Stimulated activated CD4-positive, alpha-beta T cell treated with anti-CD3 and anti-CD28 coated beads, Interleukin-12 subunit alpha, Interleukin-12 subunit beta, amount 100 ng/mL, for 24 hours (primary cell): Measurements from ENCODE around the gene ASS1.
"Not testable (repeated sequence)": the region's sequence is repeated elsewhere in the genome, so short reads cannot be mapped to it uniquely, and the experiment has no call there.

Experiments used
- DNase-seq, 2 experiments: peaks; one replicate each; pipeline ENCODE4 v3.0.0-alpha.2; 2020; ENCODE audit warnings: low read depth in 2 of 2

Gene ASS1

DNA sequence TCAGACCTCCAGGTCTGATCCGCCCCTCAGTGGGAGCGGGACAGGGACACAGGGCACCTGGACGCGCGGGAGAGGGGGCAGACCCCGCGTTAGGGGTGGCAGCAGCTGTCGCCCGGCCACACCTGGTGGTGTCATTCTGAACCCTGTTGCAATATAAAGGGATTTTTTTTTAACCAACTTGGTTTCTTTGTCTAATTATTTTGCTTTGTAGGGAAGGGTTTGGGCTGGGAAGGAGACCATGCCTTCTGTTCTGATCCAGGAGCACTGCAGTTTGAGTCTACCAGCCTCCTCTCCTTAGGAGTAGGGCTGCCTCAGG lies 10.9 kb upstream of the ASS1 start:
- no peak for DNase-seq

DNA sequence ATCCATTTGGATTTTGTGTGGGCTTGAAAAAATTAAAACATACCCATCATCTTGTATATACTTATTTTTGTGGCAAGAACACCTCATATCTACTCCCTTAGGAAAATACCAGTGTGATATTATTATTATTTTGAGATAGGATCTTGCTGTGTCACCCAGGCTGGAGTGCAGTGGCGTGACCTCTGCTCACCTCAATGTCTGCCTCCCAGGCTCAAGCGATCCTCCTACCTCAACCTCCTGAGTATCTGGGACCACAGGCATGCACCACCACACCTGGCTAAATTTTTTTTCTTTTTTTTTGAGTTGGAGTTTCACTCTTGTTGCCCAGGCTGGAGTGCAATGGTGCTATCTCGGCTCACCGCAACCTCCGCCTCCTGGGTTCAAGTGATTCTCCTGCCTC lies 10.1 kb upstream of the ASS1 start:
- not testable (repeated sequence) for DNase-seq

DNA sequence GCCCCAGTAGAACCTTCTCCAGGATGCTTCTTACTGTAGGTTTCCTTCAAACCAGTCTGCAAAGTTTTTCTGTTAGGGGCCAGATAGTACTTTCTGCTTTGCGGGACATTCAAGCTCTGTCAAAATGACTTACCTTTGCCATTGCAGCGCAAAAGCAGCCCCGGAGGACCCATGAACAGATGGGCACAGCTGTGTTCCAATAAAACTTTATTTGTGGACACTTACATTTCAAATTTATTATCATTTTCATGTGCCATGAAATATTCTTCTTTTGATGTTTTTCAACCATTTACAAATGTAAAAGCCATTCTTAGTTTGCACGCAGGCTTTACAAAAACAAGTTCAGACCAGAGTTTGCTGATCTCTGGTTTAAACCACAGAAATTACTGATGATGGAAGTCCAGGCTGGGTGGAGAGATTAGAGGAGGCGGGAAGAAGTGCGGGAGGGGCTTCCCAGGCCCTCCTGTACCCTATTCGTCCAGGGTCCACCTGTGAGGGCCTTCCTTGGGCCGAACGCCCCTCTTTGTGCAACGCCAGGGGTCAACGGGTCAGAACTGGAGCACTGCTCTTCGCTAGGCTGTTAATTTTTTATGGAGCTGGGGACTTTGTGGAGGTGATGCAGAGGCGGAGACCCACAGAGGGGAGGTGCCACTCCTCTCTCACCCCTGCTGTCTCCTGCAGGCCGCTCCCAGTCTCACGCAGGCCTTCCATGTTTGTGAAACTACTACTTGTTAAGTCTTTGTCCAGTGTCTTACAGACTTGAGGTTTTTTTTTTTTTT lies 7.6 kb upstream of the ASS1 start:
- DNase-seq, result no peak

DNA sequence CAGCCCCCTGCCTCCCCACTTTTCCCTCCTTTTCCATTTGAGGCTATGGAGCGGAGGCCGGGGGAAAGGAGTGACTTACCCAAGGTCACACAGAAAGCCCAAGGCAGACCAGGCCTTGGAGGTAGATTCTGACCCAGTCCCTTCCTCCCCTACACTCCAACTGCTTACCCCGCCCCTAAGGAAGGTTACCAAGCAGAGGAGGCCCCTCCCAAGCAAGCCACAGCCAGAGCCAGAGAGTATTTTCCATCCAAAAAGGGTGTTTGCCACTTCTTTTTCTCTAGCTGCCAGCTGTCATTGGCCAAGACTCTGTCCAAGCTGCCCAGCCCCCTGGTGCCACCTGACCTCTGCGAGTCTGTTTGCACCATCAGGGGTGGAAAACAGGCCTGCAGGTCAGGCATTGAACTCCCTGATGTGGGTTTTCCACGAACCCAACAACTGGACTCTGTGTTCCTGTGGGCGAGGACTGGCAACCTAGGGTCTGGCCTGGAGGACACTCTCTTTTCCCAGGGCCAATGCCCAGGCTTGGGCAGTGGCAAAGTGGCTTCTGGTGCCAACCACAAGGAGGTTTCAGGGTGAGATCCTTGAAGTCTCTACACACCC lies 6.3 kb upstream of the ASS1 start:
- DNase-seq, result no peak

DNA sequence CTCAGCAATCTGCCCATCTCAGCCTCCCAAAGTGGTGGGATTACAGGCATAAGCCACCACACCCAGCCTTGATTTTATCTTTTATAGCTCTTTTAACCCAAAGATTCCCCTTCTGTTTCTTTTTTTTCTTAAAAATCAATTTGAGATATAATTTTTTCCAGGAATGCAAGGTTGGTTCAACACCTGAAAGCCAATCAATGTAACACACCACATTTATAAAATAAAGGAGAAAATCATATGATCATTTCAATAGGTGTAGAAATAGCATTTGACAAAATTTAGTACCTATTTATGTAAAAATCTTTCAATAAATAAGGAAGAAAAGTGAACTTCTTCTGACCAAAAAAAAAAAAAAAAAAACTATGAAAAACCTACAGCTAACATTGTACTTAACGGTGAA lies 3.7 kb upstream of the ASS1 start:
- no peak for DNase-seq

DNA sequence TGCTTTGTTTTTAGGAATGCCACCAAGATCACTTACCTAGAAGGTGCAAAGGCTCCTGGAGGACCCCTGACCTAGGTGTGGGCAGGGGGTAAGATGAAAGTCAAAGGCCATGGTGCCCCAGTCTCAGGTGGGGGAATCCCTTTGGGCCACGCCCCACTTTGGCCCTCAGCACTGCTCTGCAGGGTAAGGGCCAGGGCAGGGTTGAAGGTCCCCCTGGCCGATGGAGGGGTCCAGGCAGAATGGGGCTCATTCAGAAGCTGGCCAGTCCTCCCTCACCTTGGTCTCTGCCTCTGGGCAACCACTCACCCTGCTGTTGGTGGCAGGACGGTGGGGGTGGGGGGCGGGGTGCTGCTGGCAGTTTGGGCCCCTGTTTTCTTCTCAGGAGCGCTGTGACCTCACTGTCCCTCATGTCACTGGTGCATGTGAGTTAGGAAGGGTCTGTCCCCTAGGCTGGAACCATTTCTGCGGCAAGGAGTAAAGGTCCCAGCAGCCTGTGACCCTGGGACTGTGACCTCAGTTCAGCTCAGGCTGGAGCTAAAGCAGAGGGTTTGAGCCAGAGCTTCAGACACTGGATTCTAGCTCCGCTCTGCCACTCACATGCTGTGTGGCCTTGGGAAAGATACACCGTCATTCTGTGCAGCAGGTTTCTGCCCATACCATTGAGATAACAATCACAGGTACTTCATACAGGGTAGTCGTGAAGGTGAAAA lies 1.9 kb upstream of the ASS1 start:
- no peak for DNase-seq

DNA sequence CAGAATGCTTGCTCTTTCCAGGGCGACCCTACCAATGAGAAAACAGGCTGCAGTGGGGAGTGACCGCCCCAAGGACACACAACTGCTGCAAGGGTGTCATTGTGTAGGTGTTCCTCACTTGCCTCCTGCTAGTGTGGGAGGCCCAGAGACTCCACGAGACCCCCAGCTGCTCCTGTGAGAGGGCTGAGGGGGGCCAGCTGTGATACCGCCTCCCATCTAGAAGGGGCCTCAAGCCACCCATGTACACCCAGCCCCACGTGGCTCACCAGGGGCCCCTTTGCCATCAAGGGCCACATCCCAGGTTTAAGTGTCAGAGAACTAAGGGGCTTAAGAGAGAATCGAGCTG lies 1.3 kb upstream of the ASS1 start:
- no peak for DNase-seq

DNA sequence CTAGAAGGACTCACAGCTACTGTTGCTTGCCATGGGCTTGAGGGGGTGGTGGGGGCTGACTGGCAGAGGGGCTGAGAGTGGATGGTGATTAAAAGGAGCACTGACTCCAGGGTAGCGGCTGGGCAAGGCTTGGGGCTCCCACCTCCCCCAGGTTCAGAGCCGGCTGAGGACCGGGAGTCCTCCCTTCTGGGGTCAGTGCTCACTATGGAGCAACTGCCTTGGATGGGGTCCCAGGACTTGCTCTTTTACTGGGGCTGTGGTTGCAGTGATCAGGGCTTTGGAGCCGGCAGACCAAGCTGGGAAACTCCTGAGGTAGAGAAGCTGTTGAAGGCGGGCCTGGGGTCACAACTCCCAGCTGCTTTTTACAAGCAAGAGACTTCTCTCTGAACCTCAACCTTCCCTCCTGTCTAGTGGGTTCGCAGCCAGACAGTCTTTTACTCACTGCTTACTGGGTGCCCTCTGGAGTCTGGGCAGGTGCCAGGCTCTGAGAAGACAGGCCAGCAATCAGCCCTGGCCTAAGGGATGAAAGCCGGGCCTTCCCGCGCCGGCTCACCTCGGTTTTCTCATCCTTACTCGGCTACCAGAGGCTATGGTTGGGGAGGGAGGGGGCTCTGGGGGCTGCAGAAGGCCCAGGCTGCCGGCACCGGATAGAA lies 795 bp upstream of the ASS1 start:
- DNase-seq, result no peak

DNA sequence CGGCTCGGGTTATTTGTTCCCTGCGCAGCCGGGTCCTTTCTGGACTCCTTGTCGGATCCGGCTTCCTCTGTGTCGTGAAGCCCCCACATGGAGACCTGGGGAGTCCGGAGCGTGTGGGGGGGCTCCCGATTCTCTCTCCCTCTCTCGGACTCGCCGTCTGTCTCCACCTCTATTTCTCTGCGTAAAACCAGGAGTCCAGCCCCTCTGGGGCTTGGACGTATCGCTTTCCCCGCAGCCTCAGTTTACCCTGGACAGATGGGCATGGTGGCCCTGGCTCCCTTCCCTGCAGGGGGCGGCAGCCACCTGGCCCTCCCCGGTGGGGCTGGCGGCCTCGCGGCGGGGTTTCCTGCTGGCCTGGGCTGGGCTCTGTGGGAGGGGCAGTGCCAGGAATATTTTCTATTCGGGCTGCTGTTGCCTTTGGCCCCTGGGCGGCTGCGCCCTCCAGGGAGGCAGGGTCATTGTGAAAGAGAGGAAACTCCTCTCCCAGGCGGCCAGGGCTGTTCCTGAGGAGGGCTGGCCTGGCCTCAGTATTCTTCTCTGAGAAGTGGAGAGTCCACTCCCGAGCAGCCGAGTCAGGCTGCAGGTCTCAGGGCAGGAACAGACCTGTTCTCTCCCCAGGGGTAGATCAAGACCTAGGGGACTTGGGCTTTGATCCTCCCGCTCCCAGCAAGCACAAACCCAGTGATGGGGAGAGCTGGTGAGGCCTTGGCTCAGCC lies 665 bp downstream of the ASS1 start:
- DNase-seq, result no peak

DNA sequence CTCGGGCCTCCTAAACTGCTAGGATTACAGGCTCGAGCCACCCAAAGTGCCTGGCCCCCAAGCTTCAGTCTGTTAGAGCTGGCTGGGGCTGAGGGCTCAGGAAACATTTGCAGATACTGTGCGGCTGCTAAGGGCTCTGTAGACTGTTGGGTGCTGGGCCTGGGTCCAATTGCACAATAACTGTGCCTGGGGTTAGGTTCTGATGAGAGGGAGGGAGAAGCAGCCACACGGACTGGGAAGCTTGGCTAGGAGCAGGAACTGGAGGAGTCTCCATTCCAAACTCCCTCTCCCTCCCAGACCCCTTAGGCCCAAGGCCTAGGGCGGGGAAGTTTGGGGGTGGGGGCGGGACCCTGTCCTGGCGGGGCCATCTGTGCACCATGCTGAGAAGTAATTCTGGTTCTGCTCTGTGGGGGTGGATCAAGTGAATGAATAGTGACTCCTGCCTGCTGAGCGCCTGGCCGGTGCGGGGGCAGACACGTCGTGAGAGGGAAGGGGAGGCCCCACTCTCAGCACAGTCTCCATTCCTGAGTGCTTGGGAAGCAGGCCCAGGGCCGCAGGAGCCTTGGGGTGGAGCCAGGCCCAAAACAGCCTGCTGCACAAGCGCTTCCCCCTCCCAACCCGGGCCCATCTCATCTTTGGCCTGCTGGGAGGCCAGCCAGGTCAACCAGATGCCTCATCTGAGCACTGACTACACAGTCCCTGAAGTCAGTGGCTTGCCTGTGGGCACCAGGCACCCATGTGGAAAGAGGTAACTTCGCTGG lies 1.5 kb downstream of the ASS1 start:
- no peak for DNase-seq

DNA sequence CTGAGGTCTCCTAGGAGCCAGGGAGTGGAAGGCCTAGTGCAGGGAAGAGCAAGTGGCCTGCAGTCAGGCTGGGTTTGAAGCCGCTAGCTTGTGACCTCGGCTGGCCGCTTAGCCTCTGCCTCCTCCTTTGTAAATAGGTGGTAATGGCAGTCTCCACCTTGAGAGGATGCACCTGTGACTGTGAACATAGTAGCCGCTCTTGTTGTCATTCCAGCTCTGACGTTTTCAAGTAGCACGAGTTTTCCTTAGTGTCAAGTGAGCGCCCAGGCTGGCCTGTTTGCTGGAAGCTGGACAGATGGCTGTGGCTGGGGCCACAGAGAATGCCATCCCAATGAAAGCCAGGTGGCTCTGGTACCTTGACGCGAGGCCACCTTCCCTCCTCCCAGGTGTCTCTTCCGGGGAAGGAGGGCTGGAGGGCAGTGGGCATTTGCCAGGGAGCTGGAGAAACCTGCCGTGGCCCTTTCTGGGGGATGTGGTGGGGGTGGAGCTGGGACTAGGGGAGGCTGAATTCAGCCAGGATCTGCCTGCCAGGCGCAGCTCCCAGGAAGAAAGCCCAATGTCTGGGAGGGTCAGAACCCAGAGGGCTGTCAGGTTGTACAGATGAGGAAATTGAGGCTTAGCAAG lies 2.5 kb downstream of the ASS1 start:
- no peak for DNase-seq

DNA sequence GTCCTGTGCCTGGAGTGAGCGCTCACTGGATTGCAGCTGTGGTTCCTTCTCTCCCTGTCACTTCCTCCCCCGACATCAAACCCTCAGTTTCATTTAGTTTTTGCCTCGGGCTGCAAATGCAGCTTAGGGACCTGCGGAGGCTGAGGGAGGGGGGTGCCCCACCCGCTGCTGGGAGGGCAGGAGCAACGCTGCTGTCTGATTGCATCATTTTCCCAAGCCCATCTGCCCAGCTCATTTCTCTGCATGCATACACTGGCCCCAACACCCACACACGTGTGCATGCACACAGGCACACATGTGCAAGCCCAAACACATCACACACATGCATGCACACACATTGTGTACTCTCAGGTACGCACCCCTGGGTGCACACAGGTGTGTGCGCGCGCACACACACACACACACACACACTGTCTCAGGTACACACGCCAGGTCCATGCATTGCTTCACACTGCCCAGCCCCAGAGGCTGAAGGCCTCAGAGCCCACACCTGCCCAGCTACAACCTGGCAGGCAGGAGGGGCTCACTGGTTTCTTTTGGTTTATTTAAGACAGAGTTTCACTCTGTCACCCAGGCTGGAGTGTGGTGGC lies 3.4 kb downstream of the ASS1 start:
- DNase-seq, result no peak

DNA sequence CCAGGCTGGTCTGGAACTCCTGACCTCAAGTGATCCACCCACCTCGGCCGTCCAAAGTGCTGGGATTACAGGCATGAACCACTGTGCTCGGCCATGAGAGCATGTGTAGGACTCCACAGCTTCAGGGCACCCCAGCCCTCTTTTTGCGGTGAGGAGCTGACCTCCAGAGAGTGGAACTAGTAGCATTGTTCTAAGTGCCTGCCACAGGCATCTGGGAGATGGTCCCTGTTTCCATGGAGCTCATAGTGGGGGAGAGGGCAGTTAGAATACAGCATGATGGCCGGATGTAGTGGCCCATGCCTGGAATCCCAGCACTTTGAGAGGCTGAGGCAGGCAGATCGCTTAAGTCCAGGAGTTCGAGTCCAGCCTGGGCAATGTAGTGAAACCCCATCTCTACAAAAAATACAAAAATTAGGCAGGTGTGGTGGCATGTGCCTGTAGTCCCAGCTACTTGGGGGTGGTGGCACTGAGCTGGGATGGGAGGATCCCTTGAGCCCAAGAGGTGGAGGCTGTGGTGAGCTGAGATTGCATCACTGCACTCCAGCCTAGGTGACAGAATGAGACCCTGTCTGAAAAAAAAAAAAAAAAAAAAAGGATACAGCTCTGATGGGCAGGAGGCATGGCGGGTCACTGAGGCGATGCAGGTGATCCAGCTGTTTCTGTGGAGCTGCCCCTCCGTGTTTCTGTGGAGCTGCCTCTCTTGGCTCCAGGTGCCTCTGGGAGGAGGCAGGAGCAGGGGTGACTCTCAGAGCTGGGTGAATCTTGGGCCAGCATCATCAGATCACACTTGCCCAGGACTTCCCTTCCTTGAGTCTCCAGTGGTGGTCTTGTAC lies 4.2 kb downstream of the ASS1 start:
- no peak for DNase-seq

DNA sequence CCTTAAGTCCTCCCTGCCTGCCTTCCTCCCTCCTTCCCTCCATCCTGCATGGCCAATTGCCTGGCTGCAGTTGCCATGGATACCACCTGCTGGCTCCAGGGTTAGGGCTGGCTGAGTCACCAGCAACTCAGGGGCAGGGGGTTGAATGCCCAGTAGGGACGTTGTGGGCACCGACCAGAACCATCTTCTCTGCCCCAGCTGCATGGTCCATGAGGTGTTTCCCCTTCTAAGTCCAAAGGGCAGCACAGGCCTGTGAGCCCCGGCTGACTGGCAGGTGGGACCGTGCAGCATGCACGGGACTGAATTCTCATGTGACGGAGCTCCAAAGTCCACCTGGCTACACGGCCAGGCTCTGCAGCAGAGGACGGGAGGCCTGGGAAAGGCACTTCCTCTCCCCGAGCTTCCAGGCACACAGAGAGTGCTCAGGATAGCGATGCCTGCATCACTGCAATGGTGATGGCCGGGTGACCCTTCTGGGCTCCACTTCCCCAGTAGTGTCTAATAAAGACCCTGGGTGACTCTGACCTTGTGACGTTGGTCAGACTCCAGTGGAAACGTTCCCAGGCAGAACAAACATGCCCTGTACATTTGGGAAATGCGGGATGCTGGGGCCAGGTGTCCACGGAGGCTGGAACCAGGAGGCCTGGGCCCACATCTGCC lies 5.7 kb downstream of the ASS1 start:
- DNase-seq, result no peak

DNA sequence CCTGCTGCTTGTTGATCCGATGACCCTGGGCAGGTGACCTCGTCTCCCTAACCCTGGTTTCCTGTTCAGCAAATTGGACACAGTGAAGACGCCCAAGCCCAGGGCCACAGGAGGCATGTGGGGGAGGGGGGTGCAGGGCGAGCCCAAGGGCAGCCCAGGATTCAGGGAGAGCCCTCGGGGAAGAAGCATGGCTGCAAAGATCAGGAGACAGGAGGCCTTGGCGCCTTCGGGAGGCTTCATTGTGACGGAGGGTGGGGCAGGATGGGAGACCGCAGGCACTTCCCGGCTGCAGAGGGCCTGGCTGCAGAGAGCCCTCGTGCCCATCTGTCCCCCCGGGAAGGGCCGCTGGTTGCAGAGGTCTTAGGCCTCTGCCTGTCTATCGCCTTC lies 6.2 kb downstream of the ASS1 start:
- no peak for DNase-seq

DNA sequence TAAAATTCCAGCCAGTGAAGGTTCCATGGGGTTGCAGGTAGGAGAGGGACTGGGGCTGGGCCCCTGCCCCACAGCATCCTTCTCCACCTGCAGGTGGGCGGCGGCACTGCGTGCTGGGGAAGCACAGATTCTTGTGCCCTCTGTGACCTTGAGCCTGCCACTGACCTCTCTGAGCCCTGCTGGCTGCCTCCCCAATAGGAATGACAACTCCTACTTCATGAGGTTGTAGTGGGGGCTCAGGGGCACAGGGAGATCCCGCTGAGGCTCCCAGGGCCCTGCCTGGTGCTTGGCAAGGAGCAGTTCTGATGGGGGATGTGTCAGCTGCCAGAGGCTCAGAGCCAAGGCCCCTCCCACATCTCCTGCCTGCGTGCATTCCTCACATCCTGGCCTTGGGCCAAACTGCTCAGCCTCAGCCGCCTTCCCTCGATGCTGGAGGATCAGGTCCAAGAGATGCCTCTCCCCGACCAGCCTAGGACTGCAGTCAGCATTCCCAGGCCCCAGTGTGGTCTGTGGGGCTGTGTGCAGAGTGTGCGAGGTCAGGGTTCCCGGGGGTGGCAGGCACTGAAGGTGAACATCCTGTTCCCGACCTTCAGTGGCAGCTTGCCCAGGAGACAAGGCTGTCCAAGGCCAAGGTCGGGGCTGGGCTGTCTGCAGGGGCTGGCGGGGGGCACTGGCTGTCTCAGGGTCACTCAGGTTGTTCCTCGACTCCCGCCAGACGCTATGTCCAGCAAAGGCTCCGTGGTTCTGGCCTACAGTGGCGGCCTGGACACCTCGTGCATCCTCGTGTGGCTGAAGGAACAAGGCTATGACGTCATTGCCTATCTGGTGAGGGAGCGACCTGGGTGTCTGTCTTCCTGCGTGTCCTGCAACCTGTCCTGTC lies 7.0 kb downstream of the ASS1 start:
- no peak for DNase-seq

DNA sequence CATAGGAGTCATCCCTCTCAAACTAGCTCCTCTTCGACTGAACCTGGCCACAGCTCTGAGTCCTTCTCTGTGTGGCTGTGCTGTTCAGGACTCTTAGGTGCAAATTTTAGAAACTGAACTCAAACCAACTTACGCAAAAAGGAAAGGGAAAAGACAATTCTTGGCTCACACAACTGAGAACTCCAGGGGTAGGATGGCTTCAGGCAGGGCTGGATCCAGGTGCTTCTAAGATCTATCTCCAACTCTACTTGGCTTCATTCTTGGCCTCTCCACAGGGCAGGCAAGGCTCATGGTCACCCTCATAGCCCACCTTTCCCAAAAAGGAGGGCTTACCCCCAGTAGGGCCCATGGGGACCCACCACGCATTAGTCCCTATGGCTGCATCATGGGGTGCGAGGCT lies 8.1 kb downstream of the ASS1 start:
- no peak for DNase-seq

DNA sequence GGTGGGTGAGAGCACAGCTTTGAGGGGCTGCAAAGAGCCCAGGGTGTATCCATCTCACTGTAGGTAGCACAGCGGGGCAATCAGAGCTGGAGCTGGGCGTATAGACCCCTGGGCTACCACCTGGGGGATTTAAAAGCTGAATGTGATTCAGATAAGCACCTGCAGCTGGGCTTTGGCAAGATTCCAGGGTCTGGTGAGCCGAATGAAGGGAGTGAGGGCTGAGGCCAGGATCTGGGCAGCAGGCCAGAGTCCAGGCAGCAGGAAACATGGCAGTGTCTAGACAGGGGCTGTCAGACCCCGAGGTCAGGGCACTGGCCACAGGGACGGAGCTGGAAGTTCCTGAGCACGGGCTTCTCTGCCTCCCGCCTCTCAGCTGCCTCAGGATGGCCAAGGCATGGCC lies 8.7 kb downstream of the ASS1 start:
- DNase-seq, result no peak
